Lower lobe of right lung (tissue), 2 donors: ENCODE data around the gene ATG9A. TPM values are rescaled to one million over a fixed set of nuclear protein-coding genes. Genes with fewer than 3 reads are reported as not detected.
A peak's percentile ranks its signal among the peaks of the same experiment; 100 is the strongest.

ENCODE experiments used
- ATAC-seq, 2 donors: fragments of 200-7000 bp; cut with Tn5 transposase; one replicate each; pipeline ENCODE4 v1.9.1; 2020 to 2022; ENCODE audit warnings: mild to moderate bottlenecking in 2 of 2, moderate library complexity in 2 of 2
- DNase-seq: peaks from one replicate; pipeline ENCODE4 v3.0.0-alpha.2; 2020
- H3K27ac ChIP-seq: fragments of 200-600 bp; one replicate; pipeline ENCODE4 v1.8.0; 2022
- H3K27me3 ChIP-seq: fragments of 200-600 bp; one replicate; pipeline ENCODE4 v1.8.0; 2022; ENCODE audit warnings: low read depth
- H3K36me3 ChIP-seq: fragments of 200-600 bp; one replicate; pipeline ENCODE4 v1.8.0; 2022; ENCODE audit warnings: mild to moderate bottlenecking
- H3K4me1 ChIP-seq: fragments of 200-600 bp; one replicate; pipeline ENCODE4 v1.8.0; 2022
- H3K4me3 ChIP-seq: fragments of 200-600 bp; one replicate; pipeline ENCODE4 v1.8.0; 2022; ENCODE audit warnings: mild to moderate bottlenecking
- H3K9me3 ChIP-seq: fragments of 200-600 bp; one replicate; pipeline ENCODE4 v1.8.0; 2022
- intact Hi-C: fragments of 100-400 bp; cut with DNase I; formaldehyde crosslinking; loops from one replicate; pipeline ENCODE4 v1.11.0; 2022
- total RNA-seq: library from RNA; stranded (reverse); fragmentation: NEBNext Ultra II Directional; extraction: Animal tissue kit (Norgen Biotek cat#: 25700); gene quantifications from one replicate; pipeline ENCODE4 v1.2.1, GENCODE V29; 2021
- TF ChIP-seq, protein P1 (sequence below): fragments of 200-600 bp; IDR thresholded peaks from one replicate; pipeline ENCODE4 v1.8.0; 2022; ENCODE audit warnings: antibody characterized with exemption, mild to moderate bottlenecking
- donor health status: DM: no; HTN: yes; CAD: no; lungs with severe emphysema.

Gene ATG9A
- total RNA-seq, 1 donor from 2014 or later = 45.7 TPM

DNA sequence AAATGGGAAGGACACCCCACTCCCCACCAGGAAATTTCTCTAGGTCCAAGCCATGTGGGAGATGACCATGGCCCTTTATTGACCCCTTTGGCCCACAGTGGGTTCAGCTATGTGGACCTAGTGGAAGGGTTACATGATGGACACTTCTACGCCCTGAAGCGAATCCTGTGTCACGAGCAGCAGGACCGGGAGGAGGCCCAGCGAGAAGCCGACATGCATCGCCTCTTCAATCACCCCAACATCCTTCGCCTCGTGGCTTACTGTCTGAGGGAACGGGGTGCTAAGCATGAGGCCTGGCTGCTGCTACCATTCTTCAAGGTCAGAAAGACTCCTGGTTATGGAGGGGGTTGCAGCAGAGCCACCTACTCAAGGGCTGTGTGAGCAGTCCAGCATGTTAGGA, 17.1 kb upstream of the ATG9A start:
- intact Hi-C loops = no loop called here
- ATAC-seq (no peak), DNase-seq (no peak)
- Histone ChIP-seq H3K9me3 (no peaks in the 10 kb centered on the region), H3K4me3 (no peak overlapping the region), H3K27me3 (no peaks in the 10 kb centered on the region), H3K27ac (peak overlapping the region; percentile 98), H3K4me1 (peaks cover 67% of the 10 kb centered on the region), H3K36me3 (peaks cover 28% of the 10 kb centered on the region)
- TF ChIP-seq, protein P1, sequence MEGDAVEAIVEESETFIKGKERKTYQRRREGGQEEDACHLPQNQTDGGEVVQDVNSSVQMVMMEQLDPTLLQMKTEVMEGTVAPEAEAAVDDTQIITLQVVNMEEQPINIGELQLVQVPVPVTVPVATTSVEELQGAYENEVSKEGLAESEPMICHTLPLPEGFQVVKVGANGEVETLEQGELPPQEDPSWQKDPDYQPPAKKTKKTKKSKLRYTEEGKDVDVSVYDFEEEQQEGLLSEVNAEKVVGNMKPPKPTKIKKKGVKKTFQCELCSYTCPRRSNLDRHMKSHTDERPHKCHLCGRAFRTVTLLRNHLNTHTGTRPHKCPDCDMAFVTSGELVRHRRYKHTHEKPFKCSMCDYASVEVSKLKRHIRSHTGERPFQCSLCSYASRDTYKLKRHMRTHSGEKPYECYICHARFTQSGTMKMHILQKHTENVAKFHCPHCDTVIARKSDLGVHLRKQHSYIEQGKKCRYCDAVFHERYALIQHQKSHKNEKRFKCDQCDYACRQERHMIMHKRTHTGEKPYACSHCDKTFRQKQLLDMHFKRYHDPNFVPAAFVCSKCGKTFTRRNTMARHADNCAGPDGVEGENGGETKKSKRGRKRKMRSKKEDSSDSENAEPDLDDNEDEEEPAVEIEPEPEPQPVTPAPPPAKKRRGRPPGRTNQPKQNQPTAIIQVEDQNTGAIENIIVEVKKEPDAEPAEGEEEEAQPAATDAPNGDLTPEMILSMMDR = no peak

- Histone ChIP-seq H3K4me3 (peak overlapping the region; percentile 97), H3K9me3 (no peaks in the 10 kb centered on the region), H3K27me3 (no peaks in the 10 kb centered on the region), H3K27ac (peak overlapping the region; percentile 98), H3K4me1 (peaks cover 63% of the 10 kb centered on the region), H3K36me3 (peaks cover 24% of the 10 kb centered on the region)
- intact Hi-C loops = no loop called here
- ATAC-seq (no peak), DNase-seq (no peak)
- TF ChIP-seq, protein P1 = no peak
Observed at GRCh38 chr2:219245899-219246230, 16.4 kb upstream of the ATG9A start.

GRCh38 chr2:219245148-219245898, 15.9 kb upstream of the ATG9A start, which contains the start of the genes GLB1L and STK16:
Gene GLB1L (minus strand): TSS chr2:219245444. CDS start chr2:219243573, 1,871 bp downstream.
Gene STK16 (plus strand): TSS chr2:219245479. CDS start chr2:219246000, 521 bp downstream.
- intact Hi-C loops = no loop called here
- H3K27ac ChIP-seq = peak within 1 kb of the TSS; percentile 98
- peak; percentile 91 to 94 for ATAC-seq

DNA sequence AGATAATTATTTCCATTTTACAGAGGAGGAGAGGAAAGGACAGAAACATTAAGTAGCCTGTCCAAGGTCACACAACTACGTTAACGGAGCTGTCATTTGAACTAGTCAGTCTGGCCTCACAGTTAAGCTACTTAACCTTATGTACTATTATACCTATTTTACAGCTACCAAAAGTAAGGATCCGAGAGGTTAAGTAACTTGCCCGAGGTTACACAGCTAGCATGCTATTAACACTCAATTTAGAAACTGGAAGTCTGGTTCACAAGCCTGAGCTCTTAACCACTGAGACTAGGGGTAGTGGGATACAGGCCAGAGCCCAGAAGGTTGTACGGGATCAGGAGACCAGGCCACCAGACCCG, 15.3 kb upstream of the ATG9A start:
- DNase-seq = no peak
- ATAC-seq = no peak
- Histone ChIP-seq H3K9me3 (no peaks in the 10 kb centered on the region), H3K27me3 (no peaks in the 10 kb centered on the region), H3K27ac (peak overlapping the region; percentile 98), H3K4me1 (peaks cover 52% of the 10 kb centered on the region), H3K4me3 (peak overlapping the region; percentile 97), H3K36me3 (peaks cover 20% of the 10 kb centered on the region)
- TF ChIP-seq, protein P1 = no peak
- intact Hi-C loops = no loop called here

More at GRCh38 chr2:219245148-219245898, 15.9 kb upstream of the ATG9A start, which contains the start of the genes GLB1L and STK16:
- Histone ChIP-seq H3K9me3 (no peaks in the 10 kb centered on the region), H3K4me1 (peaks cover 57% of the 10 kb centered on the region), H3K36me3 (peaks cover 19% of the 10 kb centered on the region), H3K27me3 (no peaks in the 10 kb centered on the region), H3K4me3 (peak within 1 kb of the TSS; percentile 97)
- peak; percentile 97 for DNase-seq
- TF ChIP-seq, protein P1 = no peak

GRCh38 chr2:219243291-219243761, 13.9 kb upstream of the ATG9A start:
- intact Hi-C loops = no loop called here
- peak in 1 of 2 donors; percentile 45 for ATAC-seq
- peak overlapping the region; percentile 6 for H3K27ac ChIP-seq
- peak overlapping the region; percentile 41 for H3K4me3 ChIP-seq
- TF ChIP-seq, protein P1 = no peak
- no peaks in the 10 kb centered on the region for H3K9me3 ChIP-seq
- peaks cover 31% of the 10 kb centered on the region for H3K36me3 ChIP-seq
- H3K4me1 ChIP-seq = peaks cover 37% of the 10 kb centered on the region
- DNase-seq = peak; percentile 79
- no peaks in the 10 kb centered on the region for H3K27me3 ChIP-seq
